ENCODE measurements around the gene EN1.

DNA sequence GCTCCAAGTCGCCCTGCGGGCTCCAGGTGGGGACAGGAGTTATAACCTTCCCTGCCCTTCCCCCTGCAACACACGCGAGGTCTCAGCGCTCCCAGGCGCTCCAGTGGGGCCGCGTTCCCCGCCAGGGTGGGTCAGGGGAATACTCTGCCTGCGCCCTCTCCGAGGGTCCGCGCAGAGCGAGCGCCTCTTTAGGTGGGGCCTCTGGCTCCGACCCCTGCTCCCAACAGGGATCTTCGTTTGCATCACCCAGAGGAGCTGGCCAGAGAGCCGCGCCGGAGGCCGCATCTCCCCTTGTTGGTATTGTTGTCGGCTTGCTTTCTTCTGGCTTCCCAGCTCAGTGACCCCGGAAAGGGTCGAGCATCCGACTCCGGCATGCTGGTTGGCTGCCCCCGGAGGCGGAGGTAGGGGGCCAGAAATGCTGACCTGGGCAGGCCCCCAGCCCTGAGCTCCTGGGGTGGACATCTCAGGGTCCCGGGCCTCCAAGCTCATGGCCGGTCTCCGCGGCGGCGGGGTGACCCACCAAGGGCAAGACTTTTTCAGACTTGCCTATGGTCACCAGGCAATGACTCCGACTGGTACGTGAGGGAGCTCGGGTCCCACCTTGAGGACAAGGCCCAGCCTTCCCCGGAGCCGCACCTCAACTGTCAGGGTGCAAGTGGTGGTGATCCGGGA lies 11.2 kb upstream of the EN1 start:
- TF ChIP-seq POLR2A (IDR thresholded peaks at IDR 0.05; ENCODE audit: low read depth, low read length) (no peak), TAF1 (IDR thresholded peaks at IDR 0.05; ENCODE audit: borderline replicate concordance, low read depth, low read length) (no peak)
